Effector memory CD8-positive, alpha-beta T cell (primary cell): Measurements from ENCODE around the gene UTP25.

Experiments
- ATAC-seq: fragments of 150-1000 bp; cut with Tn5 transposase; replicated peaks from 2 replicates; pipeline ENCODE4 v1.10.0; 2021; ENCODE audit warnings: mild to moderate bottlenecking, moderate library complexity
- DNase-seq, 3 experiments: peaks; one replicate each; pipeline ENCODE4 v3.0.0; 2021
- H3K27ac Mint-ChIP-seq, 2 donors: one replicate each; pipeline ENCODE4 v1.8.0; 2022; ENCODE audit warnings: mild to moderate bottlenecking in 2 of 2, mixed read lengths in 2 of 2, moderate library complexity in 2 of 2
- H3K27me3 Mint-ChIP-seq, 2 donors: one replicate each; pipeline ENCODE4 v1.8.0; 2022; ENCODE audit warnings: mixed read lengths in 2 of 2
- H3K36me3 Mint-ChIP-seq: one replicate; pipeline ENCODE4 v1.8.0; 2022; ENCODE audit warnings: mild to moderate bottlenecking, moderate library complexity, mixed read lengths; ENCODE audit not compliant: insufficient read depth
- H3K4me1 Mint-ChIP-seq, 2 donors: one replicate each; pipeline ENCODE4 v1.8.0; 2022; ENCODE audit warnings: low read depth in 2 of 2, mixed read lengths in 2 of 2
- H3K4me3 Mint-ChIP-seq, 2 donors: one replicate each; pipeline ENCODE4 v1.8.0; 2022; ENCODE audit warnings: mild to moderate bottlenecking in 2 of 2, mixed read lengths in 2 of 2, moderate library complexity in 2 of 2
- H3K9me3 Mint-ChIP-seq, 2 donors: one replicate each; pipeline ENCODE4 v1.8.0; 2022; ENCODE audit warnings: mixed read lengths in 2 of 2

Gene UTP25

GRCh38 chr1:209813902-209814301, 13.9 kb upstream of the UTP25 start:
- no peaks in the 10 kb centered on the region for H3K4me1 Mint-ChIP-seq
- DNase-seq (no peak), ATAC-seq (no peak)
- H3K9me3 Mint-ChIP-seq, result no peaks in the 10 kb centered on the region
- no peak overlapping the region for H3K27ac Mint-ChIP-seq
- H3K27me3 Mint-ChIP-seq, result peaks cover 6 to 23% of the 10 kb centered on the region in 2 donors
- H3K4me3 Mint-ChIP-seq, result no peak overlapping the region
- no peaks in the 10 kb centered on the region for H3K36me3 Mint-ChIP-seq

GRCh38 chr1:209815490-209815889, 12.3 kb upstream of the UTP25 start:
- no peak for DNase-seq
- Mint-ChIP-seq H3K27me3 (peaks cover 9 to 38% of the 10 kb centered on the region in 2 donors), H3K4me1 (no peaks in the 10 kb centered on the region), H3K36me3 (no peaks in the 10 kb centered on the region), H3K9me3 (no peaks in the 10 kb centered on the region), H3K27ac (no peak overlapping the region), H3K4me3 (no peak overlapping the region)
- no peak for ATAC-seq

GRCh38 chr1:209815931-209816341, 11.8 kb upstream of the UTP25 start:
- no peak overlapping the region for H3K27ac Mint-ChIP-seq
- no peak overlapping the region for H3K4me3 Mint-ChIP-seq
- no peaks in the 10 kb centered on the region for H3K9me3 Mint-ChIP-seq
- H3K4me1 Mint-ChIP-seq, result no peaks in the 10 kb centered on the region
- no peak for DNase-seq
- ATAC-seq, result no peak
- H3K27me3 Mint-ChIP-seq, result peaks cover 14 to 42% of the 10 kb centered on the region in 2 donors
- no peaks in the 10 kb centered on the region for H3K36me3 Mint-ChIP-seq

DNA sequence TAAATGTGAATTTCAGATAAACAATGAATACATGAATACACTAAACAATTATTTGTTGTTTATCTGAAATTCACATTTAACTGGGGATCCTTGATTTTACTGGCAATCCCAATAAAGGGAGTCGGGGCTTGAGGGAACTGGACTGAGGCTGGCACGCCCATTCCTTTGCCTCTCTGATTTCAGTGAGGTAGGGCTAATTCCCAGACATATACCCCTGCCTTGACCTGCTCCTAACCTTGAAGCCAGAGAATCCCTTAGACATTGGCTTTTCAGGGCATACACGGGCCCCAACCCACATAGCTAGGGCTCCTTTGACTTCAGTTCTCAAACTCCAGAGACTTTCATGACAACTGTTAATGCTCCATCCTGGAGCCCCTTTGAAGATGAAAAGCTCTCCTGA, 10.8 kb upstream of the UTP25 start:
- DNase-seq (no peak), ATAC-seq (no peak)
- Mint-ChIP-seq H3K27ac (no peak overlapping the region), H3K4me3 (no peak overlapping the region), H3K27me3 (peaks cover 24 to 52% of the 10 kb centered on the region in 2 donors), H3K36me3 (no peaks in the 10 kb centered on the region), H3K9me3 (no peaks in the 10 kb centered on the region), H3K4me1 (no peaks in the 10 kb centered on the region)

GRCh38 chr1:209817691-209818090, 10.1 kb upstream of the UTP25 start:
- no peak for DNase-seq
- no peaks in the 10 kb centered on the region for H3K36me3 Mint-ChIP-seq
- no peak for ATAC-seq
- no peaks in the 10 kb centered on the region for H3K4me1 Mint-ChIP-seq
- H3K9me3 Mint-ChIP-seq, result no peaks in the 10 kb centered on the region
- H3K27ac Mint-ChIP-seq, result no peak overlapping the region
- H3K4me3 Mint-ChIP-seq, result no peak overlapping the region
- peaks cover 30 to 60% of the 10 kb centered on the region in 2 donors for H3K27me3 Mint-ChIP-seq

GRCh38 chr1:209819058-209819457, 8.7 kb upstream of the UTP25 start:
- peaks cover 34 to 66% of the 10 kb centered on the region in 2 donors for H3K27me3 Mint-ChIP-seq
- ATAC-seq, result no peak
- no peak overlapping the region for H3K4me3 Mint-ChIP-seq
- H3K4me1 Mint-ChIP-seq, result peaks cover 3 to 8% of the 10 kb centered on the region in 2 donors
- no peaks in the 10 kb centered on the region for H3K36me3 Mint-ChIP-seq
- no peak overlapping the region for H3K27ac Mint-ChIP-seq
- no peak for DNase-seq
- H3K9me3 Mint-ChIP-seq, result no peaks in the 10 kb centered on the region

DNA sequence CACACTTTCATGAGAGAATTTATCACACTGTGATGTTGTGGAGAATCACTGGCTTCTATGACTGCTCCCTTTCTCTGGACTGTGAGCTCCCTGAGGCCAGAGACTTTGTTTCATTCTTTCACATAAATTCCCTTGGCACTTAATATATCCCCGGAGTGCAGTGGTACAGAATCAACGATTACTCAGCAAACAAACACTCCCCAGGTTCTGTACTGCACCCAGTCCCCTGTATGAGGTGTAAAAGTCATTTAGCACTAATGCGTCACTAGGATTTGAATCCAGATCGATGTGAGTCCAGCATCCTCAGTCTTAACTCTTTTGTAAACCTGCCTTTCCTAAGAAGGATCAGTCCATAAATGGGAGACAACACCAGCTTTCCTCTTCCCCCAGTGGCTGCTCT, 6.8 kb upstream of the UTP25 start:
- H3K36me3 Mint-ChIP-seq, result no peaks in the 10 kb centered on the region
- peaks cover 34 to 66% of the 10 kb centered on the region in 2 donors for H3K27me3 Mint-ChIP-seq
- no peak overlapping the region for H3K4me3 Mint-ChIP-seq
- no peak overlapping the region for H3K27ac Mint-ChIP-seq
- ATAC-seq (no peak), DNase-seq (no peak)
- peaks cover 3 to 8% of the 10 kb centered on the region in 2 donors for H3K4me1 Mint-ChIP-seq
- H3K9me3 Mint-ChIP-seq, result no peaks in the 10 kb centered on the region

- no peak overlapping the region for H3K27ac Mint-ChIP-seq
- H3K27me3 Mint-ChIP-seq, result peaks cover 34 to 55% of the 10 kb centered on the region in 2 donors
- ATAC-seq, result no peak
- DNase-seq, result no peak
- H3K4me3 Mint-ChIP-seq, result no peak overlapping the region
- H3K36me3 Mint-ChIP-seq, result peaks cover under 1% of the 10 kb centered on the region
- H3K4me1 Mint-ChIP-seq, result peaks cover 11 to 12% of the 10 kb centered on the region in 2 donors
- H3K9me3 Mint-ChIP-seq, result no peaks in the 10 kb centered on the region
These were observed 5.1 kb upstream of the UTP25 start for GRCh38 chr1:209822706-209823105.

DNA sequence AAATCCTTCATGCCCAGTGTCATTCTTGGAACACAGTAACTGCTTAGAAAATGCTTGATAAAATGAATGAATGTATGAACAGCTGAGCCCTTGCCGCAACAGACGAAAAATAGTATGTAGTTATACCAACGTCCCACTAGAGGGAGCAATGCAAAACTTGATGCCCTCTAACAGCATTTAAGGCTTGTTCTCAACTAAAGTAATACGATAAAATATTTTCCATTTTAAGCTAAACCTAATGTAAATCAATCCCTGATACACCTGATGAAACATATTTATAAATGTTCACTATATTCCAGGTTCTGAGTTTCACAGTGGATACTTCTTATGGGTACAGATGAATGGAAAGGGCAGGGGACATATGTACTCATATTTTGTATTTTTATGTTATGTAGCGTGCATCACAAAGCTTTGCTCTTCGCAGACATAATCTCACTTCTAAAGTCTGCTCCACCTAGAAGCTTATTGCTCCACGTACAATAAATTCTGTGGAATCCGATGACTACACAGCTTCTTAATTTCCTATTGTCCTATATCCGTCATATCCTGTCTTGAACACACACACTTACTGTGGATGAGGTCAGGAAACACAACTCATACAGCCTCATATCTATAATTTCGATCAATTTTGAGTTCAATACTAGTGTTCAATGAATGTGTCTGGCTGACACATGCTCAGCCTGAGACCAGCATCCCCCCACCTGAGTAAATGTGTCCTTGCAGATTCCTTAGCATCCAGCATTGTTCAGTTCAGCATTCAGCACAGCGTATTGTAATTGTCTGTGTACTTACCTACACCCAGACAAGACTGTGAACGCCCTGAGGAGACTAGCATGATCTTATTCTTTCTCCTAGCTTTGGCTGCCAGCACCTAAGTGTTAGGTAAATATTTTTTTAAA, 4.4 kb upstream of the UTP25 start:
- H3K27ac Mint-ChIP-seq, result no peak overlapping the region
- peaks cover 7% of the 10 kb centered on the region for H3K36me3 Mint-ChIP-seq
- ATAC-seq (peak; percentile 25), DNase-seq (peak in 2 of 3 experiments; percentile 17 to 23)
- peaks cover 13 to 15% of the 10 kb centered on the region in 2 donors for H3K4me1 Mint-ChIP-seq
- H3K27me3 Mint-ChIP-seq, result peaks cover 33 to 49% of the 10 kb centered on the region in 2 donors
- H3K4me3 Mint-ChIP-seq, result no peak overlapping the region
- no peaks in the 10 kb centered on the region for H3K9me3 Mint-ChIP-seq

DNA sequence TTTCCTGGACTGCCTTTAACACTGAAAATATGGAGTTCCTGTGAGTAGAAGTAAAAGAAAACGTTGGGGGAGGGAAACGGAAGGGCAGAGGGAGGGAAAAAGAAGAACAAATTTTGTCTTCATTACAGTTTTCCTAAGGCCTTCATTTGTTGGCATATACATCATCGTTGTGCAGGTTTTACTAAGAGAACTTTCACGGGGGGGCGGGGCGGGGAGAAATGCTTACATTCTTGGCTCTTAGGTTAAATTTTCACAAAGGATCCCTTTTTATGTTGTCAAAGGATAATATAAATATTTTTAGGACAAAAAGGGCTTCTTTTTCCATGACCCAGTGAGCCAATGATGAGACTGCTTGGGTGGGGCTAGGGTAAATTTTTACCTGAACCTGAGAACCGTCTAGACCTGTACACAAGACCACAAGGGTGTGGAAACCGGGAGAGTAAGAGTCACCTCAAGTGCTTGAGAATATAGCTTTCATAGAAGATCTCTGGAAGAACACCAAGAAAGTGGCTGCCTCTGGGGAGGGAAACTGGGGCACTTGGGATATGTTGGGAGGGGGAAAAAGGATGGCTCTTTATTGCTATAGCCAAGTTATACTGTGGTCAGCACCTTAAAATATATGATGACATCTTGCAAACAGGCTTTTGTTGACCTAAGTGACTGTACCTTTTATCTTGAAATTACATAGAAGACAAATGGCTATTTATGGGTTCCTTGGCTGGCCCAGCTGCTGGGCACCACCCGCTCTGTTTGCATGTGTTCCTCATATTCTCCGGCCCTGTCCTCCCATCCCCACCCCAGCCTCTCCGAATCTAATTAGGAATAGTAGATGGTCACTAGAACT, 2.0 kb upstream of the UTP25 start:
- Mint-ChIP-seq H3K27ac (no peak overlapping the region), H3K4me3 (no peak overlapping the region), H3K36me3 (peaks cover 9% of the 10 kb centered on the region), H3K27me3 (peaks cover 21 to 25% of the 10 kb centered on the region in 2 donors), H3K9me3 (no peaks in the 10 kb centered on the region), H3K4me1 (peaks cover 23 to 28% of the 10 kb centered on the region in 2 donors)
- DNase-seq, result no peak
- ATAC-seq, result no peak

- peaks cover 14 to 40% of the 10 kb centered on the region in 2 donors for H3K4me1 Mint-ChIP-seq
- peak overlapping the region; percentile 74 to 87 for H3K4me3 Mint-ChIP-seq
- no peaks in the 10 kb centered on the region for H3K9me3 Mint-ChIP-seq
- H3K27ac Mint-ChIP-seq, result peak overlapping the region in 1 of 2 donors; percentile 39
- no peak for ATAC-seq
- no peaks in the 10 kb centered on the region for H3K27me3 Mint-ChIP-seq
- H3K36me3 Mint-ChIP-seq, result peaks cover 45% of the 10 kb centered on the region
- no peak for DNase-seq
These were observed 1.9 kb downstream of the UTP25 start for GRCh38 chr1:209829716-209830115.

DNA sequence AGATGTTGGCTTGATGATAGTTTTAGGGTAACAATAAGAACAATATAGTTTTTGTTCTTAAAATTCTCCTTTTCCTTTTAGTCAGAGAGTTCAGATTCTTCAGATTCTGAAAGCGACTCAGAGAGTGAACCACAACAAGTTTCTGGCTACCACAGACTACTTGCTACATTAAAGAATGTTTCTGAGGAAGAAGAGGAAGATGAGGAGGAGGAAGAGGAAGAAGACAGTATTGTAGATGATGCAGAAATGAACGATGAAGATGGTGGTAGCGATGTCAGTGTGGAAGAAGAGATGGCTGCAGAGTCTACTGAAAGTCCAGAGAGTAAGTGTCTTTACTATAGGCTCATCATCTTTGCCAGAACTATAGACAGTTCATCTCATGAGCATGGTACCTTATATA, 3.0 kb downstream of the UTP25 start:
- DNase-seq, result no peak
- Mint-ChIP-seq H3K4me3 (no peak overlapping the region), H3K27ac (peak overlapping the region in 1 of 2 donors; percentile 39), H3K27me3 (no peaks in the 10 kb centered on the region), H3K9me3 (no peaks in the 10 kb centered on the region), H3K36me3 (peaks cover 54% of the 10 kb centered on the region), H3K4me1 (peaks cover 16 to 40% of the 10 kb centered on the region in 2 donors)
- no peak for ATAC-seq

DNA sequence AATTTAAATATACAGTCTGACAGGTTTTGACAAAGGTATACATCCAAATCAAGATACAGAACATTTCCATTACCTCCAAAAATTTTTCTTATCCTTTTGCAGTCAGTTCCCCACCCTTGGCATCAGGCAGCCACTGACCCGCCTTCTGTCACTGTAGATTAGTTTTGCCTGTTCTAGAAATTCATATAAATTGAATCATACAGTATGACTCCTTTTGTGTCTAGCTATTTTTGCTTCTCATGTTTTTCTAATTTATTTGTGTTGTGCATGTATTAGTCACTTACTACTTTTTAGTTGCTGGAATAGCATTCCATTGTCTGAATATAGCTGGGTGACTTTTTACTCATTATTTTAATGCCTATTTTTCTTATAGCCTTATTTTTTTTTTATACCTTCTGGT, 3.8 kb downstream of the UTP25 start:
- Mint-ChIP-seq H3K27me3 (no peaks in the 10 kb centered on the region), H3K4me1 (peaks cover 16 to 40% of the 10 kb centered on the region in 2 donors), H3K9me3 (no peaks in the 10 kb centered on the region), H3K27ac (no peak overlapping the region), H3K36me3 (peaks cover 62% of the 10 kb centered on the region), H3K4me3 (no peak overlapping the region)
- ATAC-seq (no peak), DNase-seq (no peak)
